Transverse colon (tissue), 4 donors: Measurements from ENCODE around the gene THRA.

Experiments used
- POLR2A ChIP-seq: fragments of 450-650 bp; IDR thresholded peaks from one replicate; pipeline ENCODE4 v1.6.1; 2016; ENCODE audit warnings: antibody characterized with exemption, mild to moderate bottlenecking, moderate library complexity
- POLR2AphosphoS5 ChIP-seq, 3 donors: sonication (generic); formaldehyde crosslinking; IDR thresholded peaks; one replicate each; pipeline ENCODE4 v1.6.1; 2016; ENCODE audit warnings: antibody characterized with exemption in 3 of 3
- TF ChIP-seq, protein P1 (sequence below), 5 experiments: fragments of 200-600 bp in 3 of 5; fragments of 450-650 bp in 2 of 5; sonication (generic) in 3 of 5; IDR thresholded peaks; 1 replicate in 2 of 5; 2 replicates in 3 of 5; pipeline ENCODE4 v1.5.1; 2016 to 2017; ENCODE audit warnings: antibody characterized with exemption in 5 of 5, inconsistent platforms in 3 of 5, mild to moderate bottlenecking in 2 of 5, moderate library complexity in 1 of 5

DNA sequence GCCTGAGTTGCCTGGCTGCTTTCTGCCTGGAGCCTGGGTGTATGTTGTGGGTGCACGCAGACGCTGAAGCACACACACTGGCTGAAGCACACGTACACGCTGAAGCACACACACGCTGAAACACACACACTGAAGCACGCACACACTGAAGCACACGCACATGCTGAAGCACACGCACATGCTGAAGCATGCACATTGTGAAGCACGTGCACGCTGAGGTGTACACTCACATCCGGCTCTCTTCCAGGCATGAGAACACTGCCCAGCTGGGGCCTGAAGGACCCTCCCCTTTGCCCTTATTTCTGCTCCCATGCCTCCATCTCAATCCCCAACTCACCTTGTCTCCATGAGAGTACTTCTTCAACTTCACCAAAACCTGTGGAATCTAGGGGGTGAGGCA is 31.1 kb upstream of the THRA start:
- TF ChIP-seq, protein P1, sequence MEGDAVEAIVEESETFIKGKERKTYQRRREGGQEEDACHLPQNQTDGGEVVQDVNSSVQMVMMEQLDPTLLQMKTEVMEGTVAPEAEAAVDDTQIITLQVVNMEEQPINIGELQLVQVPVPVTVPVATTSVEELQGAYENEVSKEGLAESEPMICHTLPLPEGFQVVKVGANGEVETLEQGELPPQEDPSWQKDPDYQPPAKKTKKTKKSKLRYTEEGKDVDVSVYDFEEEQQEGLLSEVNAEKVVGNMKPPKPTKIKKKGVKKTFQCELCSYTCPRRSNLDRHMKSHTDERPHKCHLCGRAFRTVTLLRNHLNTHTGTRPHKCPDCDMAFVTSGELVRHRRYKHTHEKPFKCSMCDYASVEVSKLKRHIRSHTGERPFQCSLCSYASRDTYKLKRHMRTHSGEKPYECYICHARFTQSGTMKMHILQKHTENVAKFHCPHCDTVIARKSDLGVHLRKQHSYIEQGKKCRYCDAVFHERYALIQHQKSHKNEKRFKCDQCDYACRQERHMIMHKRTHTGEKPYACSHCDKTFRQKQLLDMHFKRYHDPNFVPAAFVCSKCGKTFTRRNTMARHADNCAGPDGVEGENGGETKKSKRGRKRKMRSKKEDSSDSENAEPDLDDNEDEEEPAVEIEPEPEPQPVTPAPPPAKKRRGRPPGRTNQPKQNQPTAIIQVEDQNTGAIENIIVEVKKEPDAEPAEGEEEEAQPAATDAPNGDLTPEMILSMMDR (IDR thresholded peaks at IDR 0.05) = no peak
- TF ChIP-seq POLR2A (no peak), POLR2AphosphoS5 (IDR thresholded peaks at IDR 0.05) (no peak)
